ENCODE measurements around the gene ZNF576. TPM values are rescaled to one million over a fixed set of nuclear protein-coding genes. Genes with fewer than 3 reads are reported as not detected.

ZNF576 gene
- total and polyA plus RNA-seq, 9 of the 15 experiments (the other 6 are each of a cell fraction or from before 2014, with no cell fraction given) = 6.8 to 18.2 (median 12.2) TPM

DNA sequence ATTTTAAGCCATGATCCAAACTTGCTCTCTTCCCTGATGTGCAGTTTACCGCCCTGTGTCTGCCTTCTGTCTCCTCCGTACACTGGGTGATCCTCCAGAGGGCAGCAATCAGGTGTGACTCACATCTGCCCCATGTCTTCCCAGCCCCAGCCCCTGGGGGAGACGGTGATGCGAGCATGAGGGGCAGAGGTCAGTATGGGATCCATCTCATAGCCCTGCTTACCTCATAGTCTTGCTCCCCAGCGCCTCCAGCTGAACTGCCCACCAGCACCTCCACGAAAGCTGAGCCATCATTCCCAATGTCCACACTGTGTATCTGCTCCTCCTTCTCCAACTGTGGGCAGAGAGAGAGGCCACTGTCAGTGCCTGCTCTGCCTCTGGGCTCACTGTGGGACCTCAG, 35.7 kb upstream of the ZNF576 start:
- POLR2A ChIA-PET = interaction anchor here (0.6 to 3.6 kb wide), 2 partner anchors 11 to 159 kb away, joined by 3 to 19 read pairs; no protein-coding TSS in a partner anchor
- FAIRE-seq = peak; percentile 79
- TF ChIP-seq, protein P1, sequence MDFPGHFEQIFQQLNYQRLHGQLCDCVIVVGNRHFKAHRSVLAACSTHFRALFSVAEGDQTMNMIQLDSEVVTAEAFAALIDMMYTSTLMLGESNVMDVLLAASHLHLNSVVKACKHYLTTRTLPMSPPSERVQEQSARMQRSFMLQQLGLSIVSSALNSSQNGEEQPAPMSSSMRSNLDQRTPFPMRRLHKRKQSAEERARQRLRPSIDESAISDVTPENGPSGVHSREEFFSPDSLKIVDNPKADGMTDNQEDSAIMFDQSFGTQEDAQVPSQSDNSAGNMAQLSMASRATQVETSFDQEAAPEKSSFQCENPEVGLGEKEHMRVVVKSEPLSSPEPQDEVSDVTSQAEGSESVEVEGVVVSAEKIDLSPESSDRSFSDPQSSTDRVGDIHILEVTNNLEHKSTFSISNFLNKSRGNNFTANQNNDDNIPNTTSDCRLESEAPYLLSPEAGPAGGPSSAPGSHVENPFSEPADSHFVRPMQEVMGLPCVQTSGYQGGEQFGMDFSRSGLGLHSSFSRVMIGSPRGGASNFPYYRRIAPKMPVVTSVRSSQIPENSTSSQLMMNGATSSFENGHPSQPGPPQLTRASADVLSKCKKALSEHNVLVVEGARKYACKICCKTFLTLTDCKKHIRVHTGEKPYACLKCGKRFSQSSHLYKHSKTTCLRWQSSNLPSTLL (IDR thresholded peaks at IDR 0.05) = no peak
- TF ChIP-seq, protein P2, sequence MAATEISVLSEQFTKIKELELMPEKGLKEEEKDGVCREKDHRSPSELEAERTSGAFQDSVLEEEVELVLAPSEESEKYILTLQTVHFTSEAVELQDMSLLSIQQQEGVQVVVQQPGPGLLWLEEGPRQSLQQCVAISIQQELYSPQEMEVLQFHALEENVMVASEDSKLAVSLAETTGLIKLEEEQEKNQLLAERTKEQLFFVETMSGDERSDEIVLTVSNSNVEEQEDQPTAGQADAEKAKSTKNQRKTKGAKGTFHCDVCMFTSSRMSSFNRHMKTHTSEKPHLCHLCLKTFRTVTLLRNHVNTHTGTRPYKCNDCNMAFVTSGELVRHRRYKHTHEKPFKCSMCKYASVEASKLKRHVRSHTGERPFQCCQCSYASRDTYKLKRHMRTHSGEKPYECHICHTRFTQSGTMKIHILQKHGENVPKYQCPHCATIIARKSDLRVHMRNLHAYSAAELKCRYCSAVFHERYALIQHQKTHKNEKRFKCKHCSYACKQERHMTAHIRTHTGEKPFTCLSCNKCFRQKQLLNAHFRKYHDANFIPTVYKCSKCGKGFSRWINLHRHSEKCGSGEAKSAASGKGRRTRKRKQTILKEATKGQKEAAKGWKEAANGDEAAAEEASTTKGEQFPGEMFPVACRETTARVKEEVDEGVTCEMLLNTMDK (IDR thresholded peaks at IDR 0.05; ENCODE audit: borderline replicate concordance, insufficient read depth, low read depth, low read length, poor library complexity, severe bottlenecking) = peak; percentile 88
- TF ChIP-seq, protein P3, sequence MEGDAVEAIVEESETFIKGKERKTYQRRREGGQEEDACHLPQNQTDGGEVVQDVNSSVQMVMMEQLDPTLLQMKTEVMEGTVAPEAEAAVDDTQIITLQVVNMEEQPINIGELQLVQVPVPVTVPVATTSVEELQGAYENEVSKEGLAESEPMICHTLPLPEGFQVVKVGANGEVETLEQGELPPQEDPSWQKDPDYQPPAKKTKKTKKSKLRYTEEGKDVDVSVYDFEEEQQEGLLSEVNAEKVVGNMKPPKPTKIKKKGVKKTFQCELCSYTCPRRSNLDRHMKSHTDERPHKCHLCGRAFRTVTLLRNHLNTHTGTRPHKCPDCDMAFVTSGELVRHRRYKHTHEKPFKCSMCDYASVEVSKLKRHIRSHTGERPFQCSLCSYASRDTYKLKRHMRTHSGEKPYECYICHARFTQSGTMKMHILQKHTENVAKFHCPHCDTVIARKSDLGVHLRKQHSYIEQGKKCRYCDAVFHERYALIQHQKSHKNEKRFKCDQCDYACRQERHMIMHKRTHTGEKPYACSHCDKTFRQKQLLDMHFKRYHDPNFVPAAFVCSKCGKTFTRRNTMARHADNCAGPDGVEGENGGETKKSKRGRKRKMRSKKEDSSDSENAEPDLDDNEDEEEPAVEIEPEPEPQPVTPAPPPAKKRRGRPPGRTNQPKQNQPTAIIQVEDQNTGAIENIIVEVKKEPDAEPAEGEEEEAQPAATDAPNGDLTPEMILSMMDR (IDR thresholded peaks at IDR 0.05 in 2 of 3, conservative IDR thresholded peaks at IDR 0.05 in 1 of 3; ENCODE audit: insufficient read depth in 2 of 3, low read depth in 1 of 3, low read length in 3 of 3) = peak; percentile 52 to 75 (median 54); a peak in 5 of 6 replicates
- TF ChIP-seq RAD21 (CRISPR knock-in tag; conservative IDR thresholded peaks at IDR 0.05 in 1 of 2, IDR thresholded peaks at IDR 0.05 in 1 of 2) (peak in 1 of 2 experiments; percentile 35; a peak in 2 of 4 replicates), OTX1 (CRISPR knock-in tag; IDR thresholded peaks at IDR 0.05) (no peak), MYNN (IDR thresholded peaks at IDR 0.05) (no peak), MYNN (CRISPR knock-in tag; IDR thresholded peaks at IDR 0.05) (no peak), ZBTB17 (CRISPR knock-in tag; IDR thresholded peaks at IDR 0.05) (no peak), NR2C1 (IDR thresholded peaks at IDR 0.05) (peak; percentile 57), NR2C1 (tag; IDR thresholded peaks at IDR 0.05) (no peak), FOSL1 (tag; conservative IDR thresholded peaks at IDR 0.05) (peak; percentile 55), SREBF1 (IDR thresholded peaks at IDR 0.05; ENCODE audit: borderline replicate concordance, low read depth, low read length) (no peak), MTA2 (IDR thresholded peaks at IDR 0.05; ENCODE audit: low read depth) (no peak)
- TF ChIP-seq, protein P4, sequence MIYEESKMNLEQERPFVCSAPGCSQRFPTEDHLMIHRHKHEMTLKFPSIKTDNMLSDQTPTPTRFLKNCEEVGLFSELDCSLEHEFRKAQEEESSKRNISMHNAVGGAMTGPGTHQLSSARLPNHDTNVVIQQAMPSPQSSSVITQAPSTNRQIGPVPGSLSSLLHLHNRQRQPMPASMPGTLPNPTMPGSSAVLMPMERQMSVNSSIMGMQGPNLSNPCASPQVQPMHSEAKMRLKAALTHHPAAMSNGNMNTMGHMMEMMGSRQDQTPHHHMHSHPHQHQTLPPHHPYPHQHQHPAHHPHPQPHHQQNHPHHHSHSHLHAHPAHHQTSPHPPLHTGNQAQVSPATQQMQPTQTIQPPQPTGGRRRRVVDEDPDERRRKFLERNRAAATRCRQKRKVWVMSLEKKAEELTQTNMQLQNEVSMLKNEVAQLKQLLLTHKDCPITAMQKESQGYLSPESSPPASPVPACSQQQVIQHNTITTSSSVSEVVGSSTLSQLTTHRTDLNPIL (CRISPR knock-in tag; IDR thresholded peaks at IDR 0.05) = no peak
- TF ChIP-seq, protein P5, sequence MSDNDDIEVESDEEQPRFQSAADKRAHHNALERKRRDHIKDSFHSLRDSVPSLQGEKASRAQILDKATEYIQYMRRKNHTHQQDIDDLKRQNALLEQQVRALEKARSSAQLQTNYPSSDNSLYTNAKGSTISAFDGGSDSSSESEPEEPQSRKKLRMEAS (CRISPR knock-in tag; IDR thresholded peaks at IDR 0.05) = peak; percentile 19; the same call in 1 of the 2 replicates

More for the DNA sequence above, 35.7 kb upstream of the ZNF576 start:
- DNase-seq (ENCODE audit: extremely low read depth in 1 of 4, low spot score in 3 of 4) = peak; percentile 61 to 73 (median 69)
- no peaks in the 10 kb centered on the region for H3K9me1 ChIP-seq (ENCODE audit: control insufficient read depth, insufficient read depth, low read length)
- H3K4me1 ChIP-seq (replicated peaks in 1 of 2; ENCODE audit: control insufficient read depth in 2 of 2, insufficient read depth in 2 of 2, low read length in 2 of 2) = peaks cover 3 to 4% of the 10 kb centered on the region in 2 experiments; a peak in 4 of 5 replicates
- H3K27me3 ChIP-seq (ENCODE audit: control insufficient read depth in 2 of 2, insufficient read depth in 2 of 2, low read length in 2 of 2) = no peaks in the 10 kb centered on the region
- H3K27ac ChIP-seq (ENCODE audit: extremely low read depth, low read depth, low read length) = peak overlapping the region; percentile 18; the same call in 1 of the 3 replicates
- H3K79me2 ChIP-seq (ENCODE audit: control insufficient read depth, insufficient read depth, low read length) = no peaks in the 10 kb centered on the region
- CTCF ChIA-PET (ENCODE audit: low intra/inter-chr PET ratio) = no interaction called here
- no peaks in the 10 kb centered on the region; the same call in 1 of the 2 replicates for H4K20me1 ChIP-seq (replicated peaks; ENCODE audit: control insufficient read depth, insufficient read depth, low read length)
- no TSS peak for BruUV-seq (replicated peaks)
- H3K4me3 ChIP-seq = no peak overlapping the region
- intact Hi-C loops (cut with micrococcal nuclease) = no loop called here
- peak; percentile 97 for ATAC-seq
- in situ Hi-C loops (cut with MboI) = no loop called here
- H3K9me3 ChIP-seq (replicated peaks; ENCODE audit: control insufficient read depth, insufficient read depth, low read depth, low read length) = no peaks in the 10 kb centered on the region
- H2AFZ ChIP-seq (ENCODE audit: low read depth, low read length) = no peak overlapping the region
- peak overlapping the region; percentile 2; the same call in 1 of the 2 replicates for H3K4me2 ChIP-seq (ENCODE audit: insufficient read depth, low read length)
- H3K9ac ChIP-seq (ENCODE audit: insufficient read depth in 1 of 2, low read depth in 2 of 2, low read length in 2 of 2) = peak overlapping the region in 1 of 2 experiments; percentile 48; a peak in 1 of 4 replicates
- WGBS (ENCODE audit: insufficient coverage, low coverage, missing lambda C conversion rate) = 38% methylated on average over 6 of the region's 6 CpGs
- peaks cover 49% of the 10 kb centered on the region; the same call in 2 of the 3 replicates for H3K36me3 ChIP-seq (ENCODE audit: control insufficient read depth, insufficient read depth, low read length)
